Panc1 (cell line): ENCODE measurements around the gene NFATC2. TPM values are rescaled to one million over a fixed set of nuclear protein-coding genes. Genes with fewer than 3 reads are reported as not detected.

Experiments
- ATAC-seq: fragments of 200-7000 bp; cut with Tn5 transposase; 2 replicates; pipeline ENCODE4 v1.9.1; 2020; ENCODE audit warnings: mild to moderate bottlenecking, moderate library complexity
- BruUV-seq: library from RNA; stranded (reverse); fragments of 400-500 nt; replicated peaks from 2 replicates; lab custom pipeline; 2021; lab: Mats Ljungman, UMichigan
- CTCF ChIA-PET: fragments of 300-600 bp; sonication (Branson Sonifier 250); formaldehyde crosslinking; loops from one replicate; lab custom pipeline; 2022; ENCODE audit warnings: antibody characterized with exemption; lab: Charles Lee
- POLR2A ChIA-PET: fragments of 300-600 bp; sonication (Branson Sonifier 250); formaldehyde crosslinking; loops from one replicate; lab custom pipeline; 2022; ENCODE audit warnings: antibody characterized with exemption; lab: Charles Lee
- DNase-seq: peaks from one replicate; pipeline ENCODE4 v3.0.0-alpha.2; 2010; ENCODE audit warnings: low read depth, low spot score
- H3K27ac ChIP-seq: 2 replicates; pipeline ENCODE4 v1.5.1; 2011; ENCODE audit warnings: mild to moderate bottlenecking, low read length, inconsistent platforms
- H3K27me3 ChIP-seq: fragments of 200-500 bp; sonication (Bioruptor generic); 2 replicates; pipeline ENCODE4 v1.6.0; 2014; ENCODE audit warnings: low read length, inconsistent platforms; ENCODE audit not compliant: control insufficient read depth, insufficient read depth
- H3K36me3 ChIP-seq: fragments of 200-500 bp; sonication (Bioruptor generic); 2 replicates; pipeline ENCODE4 v1.5.1; 2014; ENCODE audit warnings: inconsistent platforms, mild to moderate bottlenecking, low read length, moderate library complexity; ENCODE audit not compliant: control insufficient read depth, insufficient read depth
- H3K4me1 ChIP-seq: 2 replicates; pipeline ENCODE4 v1.5.1; 2011; ENCODE audit warnings: inconsistent platforms, mild to moderate bottlenecking, low read length, moderate library complexity; ENCODE audit not compliant: control insufficient read depth, insufficient read depth
- H3K4me3 ChIP-seq, 2 experiments: 2 replicates each; pipeline ENCODE4 v1.5.1; 2011 to 2012; ENCODE audit warnings: low read depth in 2 of 2, low read length in 2 of 2, mild to moderate bottlenecking in 2 of 2, inconsistent platforms in 1 of 2, moderate library complexity in 1 of 2
- H3K9me3 ChIP-seq: fragments of 200-500 bp; sonication (Bioruptor generic); 2 replicates; pipeline ENCODE4 v1.5.1; 2014; ENCODE audit warnings: low read depth, mild to moderate bottlenecking, inconsistent platforms, low read length, moderate library complexity; ENCODE audit not compliant: control insufficient read depth, insufficient read depth
- POLR2AphosphoS5 ChIP-seq: IDR thresholded peaks from 2 replicates; pipeline ENCODE4 v1.6.1; 2012; ENCODE audit warnings: mild to moderate bottlenecking, low read depth, low read length, moderate library complexity
- SIN3A ChIP-seq: IDR thresholded peaks from 2 replicates; pipeline ENCODE4 v1.6.1; 2012; ENCODE audit warnings: low read depth, mild to moderate bottlenecking, low read length, moderate library complexity, borderline replicate concordance; ENCODE audit not compliant: insufficient read depth
- TCF7L2 ChIP-seq: IDR thresholded peaks from 2 replicates; pipeline ENCODE4 v1.6.1; 2011; ENCODE audit warnings: mild to moderate bottlenecking, low read depth, low read length, inconsistent platforms
- in situ Hi-C: cut with HindIII; loops from 2 replicates; pipeline ENCODE4 v1.10.0; 2016; ENCODE audit warnings: low sequenced_read_pairs, low pct_unique_long_range_greater_than_20kb
- intact Hi-C: fragments of 100-400 bp; cut with micrococcal nuclease; formaldehyde crosslinking; loops from one replicate; pipeline ENCODE4 v1.10.0; 2022; ENCODE audit not compliant: unreplicated experiment
- total RNA-seq: library from RNA; stranded (reverse); gene quantifications from one replicate; pipeline ENCODE4 v1.2.1, GENCODE V29; 2021; ENCODE audit not compliant: unreplicated experiment
- TF ChIP-seq, protein P1 (sequence below): fragments of 450-650 bp; IDR thresholded peaks from 2 replicates; pipeline ENCODE4 v1.5.1; 2017; ENCODE audit warnings: mild to moderate bottlenecking
- TF ChIP-seq, protein P2 (sequence below), 2 experiments: IDR thresholded peaks; 2 replicates each; pipeline ENCODE4 v1.6.1; 2011 to 2012; ENCODE audit warnings: low read depth in 2 of 2, control low read depth in 1 of 2, low read length in 1 of 2, mild to moderate bottlenecking in 1 of 2, moderate library complexity in 1 of 2; ENCODE audit not compliant: insufficient read depth in 1 of 2

The NFATC2 gene
- total RNA-seq, 1 experiment from 2014 or later = 10.6 TPM

DNA sequence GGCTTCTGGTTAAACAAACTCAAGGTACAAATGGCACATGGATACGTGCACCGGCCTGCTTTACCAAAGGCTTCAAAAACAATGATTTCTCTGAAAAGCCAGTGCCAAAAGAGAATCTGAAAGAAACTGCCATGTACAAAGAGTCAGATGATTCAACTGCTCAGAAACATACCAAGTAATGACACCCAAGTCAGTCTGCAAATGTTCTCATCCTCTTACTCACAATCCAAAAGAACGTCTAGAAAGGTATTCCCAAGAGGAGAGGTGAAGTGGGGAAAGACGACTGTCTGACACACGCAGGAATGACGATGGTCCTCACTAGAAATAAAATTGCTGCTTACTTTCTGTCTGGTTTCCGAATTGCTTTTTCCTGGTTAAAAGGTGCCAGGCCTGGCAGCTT lies 52.9 kb downstream of the NFATC2 start:
- Histone ChIP-seq H3K4me3 (no peak overlapping the region), H3K4me1 (peaks cover 11% of the 10 kb centered on the region), H3K36me3 (no peaks in the 10 kb centered on the region), H3K27me3 (no peaks in the 10 kb centered on the region), H3K27ac (no peak overlapping the region), H3K9me3 (no peaks in the 10 kb centered on the region)
- intact Hi-C loops = no loop called here
- POLR2A ChIA-PET = no interaction called here
- in situ Hi-C loops = no loop called here
- CTCF ChIA-PET = no interaction called here
- BruUV-seq = no TSS peak
- no peak for TF ChIP-seq TCF7L2
- ATAC-seq (no peak), DNase-seq (no peak)

DNA sequence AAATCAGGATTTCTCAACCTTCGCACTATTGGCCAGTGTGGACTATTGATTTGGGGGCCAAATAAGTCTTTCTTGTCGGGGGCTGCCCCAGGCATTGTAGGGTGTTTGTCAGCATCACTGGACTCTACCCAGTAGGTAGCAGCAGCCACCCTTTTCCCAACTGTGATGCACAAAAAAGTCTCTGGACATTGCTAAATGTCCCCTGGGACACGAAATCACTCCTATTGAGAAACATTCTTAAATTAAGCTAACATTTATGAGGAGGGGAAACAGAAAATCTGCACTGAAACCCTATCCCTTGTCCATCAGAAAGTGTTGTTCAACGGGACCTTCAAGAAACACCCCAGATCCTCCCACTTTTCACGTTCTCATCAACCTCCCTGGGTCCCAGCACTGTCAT lies 54.2 kb downstream of the NFATC2 start:
- no peak for ATAC-seq
- Histone ChIP-seq H3K9me3 (no peaks in the 10 kb centered on the region), H3K36me3 (no peaks in the 10 kb centered on the region), H3K4me1 (peaks cover 11% of the 10 kb centered on the region), H3K27me3 (no peaks in the 10 kb centered on the region), H3K4me3 (no peak overlapping the region), H3K27ac (peak overlapping the region; percentile 10)
- in situ Hi-C loops = no loop called here
- DNase-seq = no peak
- BruUV-seq = no TSS peak
- ChIA-PET POLR2A (no interaction called here), CTCF (no interaction called here)
- intact Hi-C loops = no loop called here
- TF ChIP-seq POLR2AphosphoS5 (no peak), TCF7L2 (no peak), SIN3A (no peak)
- TF ChIP-seq, protein P1, sequence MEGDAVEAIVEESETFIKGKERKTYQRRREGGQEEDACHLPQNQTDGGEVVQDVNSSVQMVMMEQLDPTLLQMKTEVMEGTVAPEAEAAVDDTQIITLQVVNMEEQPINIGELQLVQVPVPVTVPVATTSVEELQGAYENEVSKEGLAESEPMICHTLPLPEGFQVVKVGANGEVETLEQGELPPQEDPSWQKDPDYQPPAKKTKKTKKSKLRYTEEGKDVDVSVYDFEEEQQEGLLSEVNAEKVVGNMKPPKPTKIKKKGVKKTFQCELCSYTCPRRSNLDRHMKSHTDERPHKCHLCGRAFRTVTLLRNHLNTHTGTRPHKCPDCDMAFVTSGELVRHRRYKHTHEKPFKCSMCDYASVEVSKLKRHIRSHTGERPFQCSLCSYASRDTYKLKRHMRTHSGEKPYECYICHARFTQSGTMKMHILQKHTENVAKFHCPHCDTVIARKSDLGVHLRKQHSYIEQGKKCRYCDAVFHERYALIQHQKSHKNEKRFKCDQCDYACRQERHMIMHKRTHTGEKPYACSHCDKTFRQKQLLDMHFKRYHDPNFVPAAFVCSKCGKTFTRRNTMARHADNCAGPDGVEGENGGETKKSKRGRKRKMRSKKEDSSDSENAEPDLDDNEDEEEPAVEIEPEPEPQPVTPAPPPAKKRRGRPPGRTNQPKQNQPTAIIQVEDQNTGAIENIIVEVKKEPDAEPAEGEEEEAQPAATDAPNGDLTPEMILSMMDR = no peak
- TF ChIP-seq, protein P2, sequence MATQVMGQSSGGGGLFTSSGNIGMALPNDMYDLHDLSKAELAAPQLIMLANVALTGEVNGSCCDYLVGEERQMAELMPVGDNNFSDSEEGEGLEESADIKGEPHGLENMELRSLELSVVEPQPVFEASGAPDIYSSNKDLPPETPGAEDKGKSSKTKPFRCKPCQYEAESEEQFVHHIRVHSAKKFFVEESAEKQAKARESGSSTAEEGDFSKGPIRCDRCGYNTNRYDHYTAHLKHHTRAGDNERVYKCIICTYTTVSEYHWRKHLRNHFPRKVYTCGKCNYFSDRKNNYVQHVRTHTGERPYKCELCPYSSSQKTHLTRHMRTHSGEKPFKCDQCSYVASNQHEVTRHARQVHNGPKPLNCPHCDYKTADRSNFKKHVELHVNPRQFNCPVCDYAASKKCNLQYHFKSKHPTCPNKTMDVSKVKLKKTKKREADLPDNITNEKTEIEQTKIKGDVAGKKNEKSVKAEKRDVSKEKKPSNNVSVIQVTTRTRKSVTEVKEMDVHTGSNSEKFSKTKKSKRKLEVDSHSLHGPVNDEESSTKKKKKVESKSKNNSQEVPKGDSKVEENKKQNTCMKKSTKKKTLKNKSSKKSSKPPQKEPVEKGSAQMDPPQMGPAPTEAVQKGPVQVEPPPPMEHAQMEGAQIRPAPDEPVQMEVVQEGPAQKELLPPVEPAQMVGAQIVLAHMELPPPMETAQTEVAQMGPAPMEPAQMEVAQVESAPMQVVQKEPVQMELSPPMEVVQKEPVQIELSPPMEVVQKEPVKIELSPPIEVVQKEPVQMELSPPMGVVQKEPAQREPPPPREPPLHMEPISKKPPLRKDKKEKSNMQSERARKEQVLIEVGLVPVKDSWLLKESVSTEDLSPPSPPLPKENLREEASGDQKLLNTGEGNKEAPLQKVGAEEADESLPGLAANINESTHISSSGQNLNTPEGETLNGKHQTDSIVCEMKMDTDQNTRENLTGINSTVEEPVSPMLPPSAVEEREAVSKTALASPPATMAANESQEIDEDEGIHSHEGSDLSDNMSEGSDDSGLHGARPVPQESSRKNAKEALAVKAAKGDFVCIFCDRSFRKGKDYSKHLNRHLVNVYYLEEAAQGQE (IDR thresholded peaks at IDR 0.05; ENCODE audit: insufficient read depth in 1 of 2, low read depth in 2 of 2, low read length in 1 of 2) = no peak

DNA sequence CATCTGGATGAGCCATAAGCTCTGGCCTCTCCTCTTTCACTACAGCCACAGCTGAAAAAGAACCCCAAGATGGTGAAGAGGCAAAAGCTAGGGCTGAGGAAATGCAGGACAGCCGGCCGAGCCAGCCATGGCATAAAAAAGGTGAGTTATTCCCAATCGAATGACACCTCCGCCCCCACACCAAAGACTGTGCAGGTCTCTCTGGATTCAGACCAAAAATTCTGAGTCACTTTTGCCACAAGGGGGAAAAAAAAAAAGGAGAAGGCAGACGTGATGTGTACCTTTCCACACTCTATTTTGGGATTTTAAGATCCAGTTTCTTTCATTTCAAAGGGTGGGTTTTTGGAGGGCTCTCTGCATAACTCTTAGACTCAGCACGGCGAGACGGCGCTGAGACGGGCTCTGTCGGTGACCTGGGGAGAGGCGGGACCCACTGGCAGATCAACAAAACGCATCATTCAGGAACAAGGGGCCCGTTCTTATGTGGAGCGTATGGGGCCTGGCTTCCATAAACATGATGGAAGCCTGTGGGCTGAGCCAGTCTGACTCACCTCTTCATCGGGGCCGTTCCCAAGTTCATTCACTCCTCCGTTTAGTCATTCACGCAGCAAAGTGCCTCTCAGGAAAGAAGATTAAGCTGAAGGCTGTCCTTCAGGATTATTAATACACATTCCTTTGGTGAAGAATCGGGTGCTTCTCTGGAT lies 54.8 kb downstream of the NFATC2 start:
- DNase-seq = peak; percentile 63
- BruUV-seq = no TSS peak
- Histone ChIP-seq H3K4me1 (peaks cover 11% of the 10 kb centered on the region), H3K9me3 (no peaks in the 10 kb centered on the region), H3K4me3 (peak overlapping the region in 1 of 2 experiments; percentile 36; a peak in 2 of 4 replicates), H3K36me3 (no peaks in the 10 kb centered on the region), H3K27me3 (no peaks in the 10 kb centered on the region), H3K27ac (peak overlapping the region; percentile 10)
- in situ Hi-C loops (no loop called here), intact Hi-C loops (no loop called here)
- CTCF ChIA-PET = interaction anchor here (0.6 to 0.7 kb wide), 2 partner anchors 33 to 34 kb away, joined by 4 to 5 read pairs; no protein-coding TSS in a partner anchor
- POLR2A ChIA-PET = no interaction called here
- peak; percentile 94 for ATAC-seq
- TF ChIP-seq, protein P2 (IDR thresholded peaks at IDR 0.05; ENCODE audit: insufficient read depth in 1 of 2, low read depth in 2 of 2, low read length in 1 of 2) = no peak
- TF ChIP-seq POLR2AphosphoS5 = no peak
- no peak for TF ChIP-seq TCF7L2
- no peak for TF ChIP-seq SIN3A
- TF ChIP-seq, protein P1 = no peak
